DLD1 (cell line): Measurements from ENCODE around the gene ZKSCAN7.
"Not testable (repeated sequence)": the region's sequence is repeated elsewhere in the genome, so short reads cannot be mapped to it uniquely, and the experiment has no call there.

Experiments
- in situ Hi-C: cut with HindIII; loops from 2 replicates; pipeline ENCODE4 v1.10.0; 2017; ENCODE audit warnings: low sequenced_read_pairs

ZKSCAN7 gene

GRCh38 chr3:44571024-44571423 lies 16.0 kb downstream of the ZKSCAN7 start:
- in situ Hi-C loops, result no loop called here

- in situ Hi-C loops, result no loop called here
These were observed 21.6 kb downstream of the ZKSCAN7 start for GRCh38 chr3:44576613-44577012.

- in situ Hi-C loops, result not testable (repeated sequence)
These were observed 22.5 kb downstream of the ZKSCAN7 start for GRCh38 chr3:44577354-44577952.

- in situ Hi-C loops, result not testable (repeated sequence)
These were observed 23.3 kb downstream of the ZKSCAN7 start for GRCh38 chr3:44578316-44578715.

GRCh38 chr3:44578924-44579515 lies 24.0 kb downstream of the ZKSCAN7 start:
- in situ Hi-C loops, result not testable (repeated sequence)

GRCh38 chr3:44579749-44580148 lies 24.8 kb downstream of the ZKSCAN7 start:
- in situ Hi-C loops, result not testable (repeated sequence)

- in situ Hi-C loops, result not testable (repeated sequence)
These were observed 26.0 kb downstream of the ZKSCAN7 start for GRCh38 chr3:44580971-44581370.

GRCh38 chr3:44584646-44585501 lies 29.9 kb downstream of the ZKSCAN7 start, which contains the start of gene ZNF660:
TSS of gene ZNF660 (plus strand) at chr3:44584964. CDS start at chr3:44594194, 9,230 bp downstream.
- in situ Hi-C loops, result no loop called here

- in situ Hi-C loops, result no loop called here
These were observed 41.6 kb downstream of the ZKSCAN7 start for GRCh38 chr3:44596621-44597020.

- in situ Hi-C loops, result no loop called here
These were observed 46.8 kb downstream of the ZKSCAN7 start for GRCh38 chr3:44601749-44602148.

GRCh38 chr3:44612678-44613077 lies 57.7 kb downstream of the ZKSCAN7 start:
- in situ Hi-C loops, result no loop called here
